Osteocyte (in vitro differentiated cells): ENCODE data around the gene IQSEC1. TPM values are rescaled to one million over a fixed set of nuclear protein-coding genes. Genes with fewer than 3 reads are reported as not detected.
"Not testable (repeated sequence)": the region's sequence is repeated elsewhere in the genome, so short reads cannot be mapped to it uniquely, and the experiment has no call there.

Experiments used
- DNase-seq: peaks from one replicate; pipeline ENCODE4 v3.0.0; 2021; ENCODE audit warnings: mixed read lengths; ENCODE audit not compliant: unreplicated experiment; ENCODE audit errors: extremely low spot score
- H3K27ac Mint-ChIP-seq: one replicate; pipeline ENCODE4 v1.8.0; 2021; ENCODE audit warnings: mild to moderate bottlenecking, mixed read lengths; ENCODE audit not compliant: unreplicated experiment
- H3K27me3 Mint-ChIP-seq: one replicate; pipeline ENCODE4 v1.8.0; 2021; ENCODE audit warnings: mixed read lengths; ENCODE audit not compliant: unreplicated experiment
- H3K36me3 Mint-ChIP-seq: one replicate; pipeline ENCODE4 v1.8.0; 2021; ENCODE audit warnings: mixed read lengths; ENCODE audit not compliant: unreplicated experiment
- H3K4me1 Mint-ChIP-seq: one replicate; pipeline ENCODE4 v1.8.0; 2021; ENCODE audit warnings: mixed read lengths; ENCODE audit not compliant: unreplicated experiment
- H3K4me3 Mint-ChIP-seq: one replicate; pipeline ENCODE4 v1.8.0; 2021; ENCODE audit warnings: mild to moderate bottlenecking, moderate library complexity, mixed read lengths; ENCODE audit not compliant: unreplicated experiment
- H3K9me3 Mint-ChIP-seq: one replicate; pipeline ENCODE4 v1.8.0; 2021; ENCODE audit warnings: mixed read lengths; ENCODE audit not compliant: unreplicated experiment
- total RNA-seq: library from RNA; stranded (reverse); gene quantifications from 2 replicates; pipeline ENCODE4 v1.2.1, GENCODE V29; 2021
- TF ChIP-seq, protein P1 (sequence below): fragments of 200-600 bp; sonication (generic); IDR thresholded peaks from 2 replicates; pipeline ENCODE4 v1.5.0; 2021; ENCODE audit warnings: antibody characterized with exemption, mild to moderate bottlenecking, moderate library complexity

Gene IQSEC1
- total RNA-seq, 1 donor from 2014 or later = 37.9 TPM

DNA sequence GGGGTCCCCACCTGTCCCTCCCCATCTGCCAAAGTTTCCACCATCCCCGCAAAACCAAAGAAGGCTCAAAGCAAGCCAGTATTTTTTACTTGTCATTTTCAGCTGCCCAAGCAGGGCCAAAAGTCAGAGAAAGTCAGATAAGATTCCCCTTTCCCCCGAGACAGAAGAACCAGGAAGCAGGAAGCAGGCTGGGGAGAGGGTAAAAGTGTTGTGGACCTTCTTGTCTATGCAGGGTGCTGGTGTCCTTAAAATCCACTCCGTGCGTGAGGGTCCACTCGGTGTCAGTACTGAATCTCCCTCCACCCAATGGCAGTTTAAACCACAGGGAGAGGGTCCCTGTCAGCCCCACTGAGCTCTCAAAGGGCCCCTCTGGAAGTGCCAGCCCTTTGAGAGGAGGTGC is 211.6 kb downstream of the IQSEC1 start:
- TF ChIP-seq, protein P1, sequence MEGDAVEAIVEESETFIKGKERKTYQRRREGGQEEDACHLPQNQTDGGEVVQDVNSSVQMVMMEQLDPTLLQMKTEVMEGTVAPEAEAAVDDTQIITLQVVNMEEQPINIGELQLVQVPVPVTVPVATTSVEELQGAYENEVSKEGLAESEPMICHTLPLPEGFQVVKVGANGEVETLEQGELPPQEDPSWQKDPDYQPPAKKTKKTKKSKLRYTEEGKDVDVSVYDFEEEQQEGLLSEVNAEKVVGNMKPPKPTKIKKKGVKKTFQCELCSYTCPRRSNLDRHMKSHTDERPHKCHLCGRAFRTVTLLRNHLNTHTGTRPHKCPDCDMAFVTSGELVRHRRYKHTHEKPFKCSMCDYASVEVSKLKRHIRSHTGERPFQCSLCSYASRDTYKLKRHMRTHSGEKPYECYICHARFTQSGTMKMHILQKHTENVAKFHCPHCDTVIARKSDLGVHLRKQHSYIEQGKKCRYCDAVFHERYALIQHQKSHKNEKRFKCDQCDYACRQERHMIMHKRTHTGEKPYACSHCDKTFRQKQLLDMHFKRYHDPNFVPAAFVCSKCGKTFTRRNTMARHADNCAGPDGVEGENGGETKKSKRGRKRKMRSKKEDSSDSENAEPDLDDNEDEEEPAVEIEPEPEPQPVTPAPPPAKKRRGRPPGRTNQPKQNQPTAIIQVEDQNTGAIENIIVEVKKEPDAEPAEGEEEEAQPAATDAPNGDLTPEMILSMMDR = no peak
- no peak overlapping the region for H3K27ac Mint-ChIP-seq
- no peaks in the 10 kb centered on the region for H3K4me1 Mint-ChIP-seq
- H3K4me3 Mint-ChIP-seq = no peak overlapping the region
- DNase-seq = no peak
- no peaks in the 10 kb centered on the region for H3K36me3 Mint-ChIP-seq
- peaks cover 17% of the 10 kb centered on the region for H3K27me3 Mint-ChIP-seq
- no peaks in the 10 kb centered on the region for H3K9me3 Mint-ChIP-seq

DNA sequence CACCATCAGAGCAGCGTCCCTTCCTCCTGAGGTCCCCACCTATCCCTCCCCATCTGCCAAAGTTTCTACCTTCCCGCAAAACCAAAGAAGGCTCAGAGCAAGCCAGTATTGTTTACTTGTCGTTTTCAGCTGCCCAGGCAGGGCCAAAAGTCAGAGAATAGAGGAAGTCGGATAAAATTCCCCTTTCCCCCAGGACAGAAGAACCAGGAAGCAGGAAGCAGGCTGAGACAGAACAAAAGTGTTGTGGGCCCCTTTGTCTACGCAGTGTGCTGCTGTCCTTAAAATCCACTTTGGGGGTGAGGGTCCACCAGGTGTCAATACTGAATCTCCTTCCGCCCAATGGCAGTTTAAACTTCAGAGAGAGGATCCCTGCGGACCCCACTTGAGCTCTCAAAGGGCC is 213.4 kb downstream of the IQSEC1 start:
- H3K27me3 Mint-ChIP-seq = peaks cover 24% of the 10 kb centered on the region
- no peaks in the 10 kb centered on the region for H3K4me1 Mint-ChIP-seq
- TF ChIP-seq, protein P1 = no peak
- H3K36me3 Mint-ChIP-seq = no peaks in the 10 kb centered on the region
- no peak for DNase-seq
- no peak overlapping the region for H3K27ac Mint-ChIP-seq
- no peak overlapping the region for H3K4me3 Mint-ChIP-seq
- no peaks in the 10 kb centered on the region for H3K9me3 Mint-ChIP-seq

DNA sequence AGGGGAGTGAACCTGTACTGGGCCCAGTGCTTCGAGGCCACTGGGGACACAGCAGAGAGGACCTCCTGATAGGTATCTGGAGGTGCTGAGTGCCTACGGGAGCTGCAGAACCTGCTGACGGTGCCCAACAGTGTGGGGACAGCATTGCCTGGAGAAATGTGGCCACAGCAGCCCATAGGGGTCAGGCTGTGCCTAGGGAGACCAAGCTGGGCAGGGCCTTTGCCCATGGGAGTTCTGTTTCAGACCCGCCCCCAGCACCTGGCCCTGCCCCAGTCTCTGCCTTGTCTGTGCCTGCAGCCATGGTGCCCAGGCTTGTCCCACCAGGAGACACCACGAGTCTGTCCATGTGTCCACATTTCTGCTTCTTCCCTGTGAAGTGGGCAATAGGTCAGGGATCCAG is 216.6 kb downstream of the IQSEC1 start:
- TF ChIP-seq, protein P1 = no peak
- H3K9me3 Mint-ChIP-seq = no peaks in the 10 kb centered on the region
- DNase-seq = no peak
- H3K27ac Mint-ChIP-seq = no peak overlapping the region
- H3K4me1 Mint-ChIP-seq = no peaks in the 10 kb centered on the region
- no peaks in the 10 kb centered on the region for H3K36me3 Mint-ChIP-seq
- H3K27me3 Mint-ChIP-seq = peaks cover 43% of the 10 kb centered on the region
- no peak overlapping the region for H3K4me3 Mint-ChIP-seq

DNA sequence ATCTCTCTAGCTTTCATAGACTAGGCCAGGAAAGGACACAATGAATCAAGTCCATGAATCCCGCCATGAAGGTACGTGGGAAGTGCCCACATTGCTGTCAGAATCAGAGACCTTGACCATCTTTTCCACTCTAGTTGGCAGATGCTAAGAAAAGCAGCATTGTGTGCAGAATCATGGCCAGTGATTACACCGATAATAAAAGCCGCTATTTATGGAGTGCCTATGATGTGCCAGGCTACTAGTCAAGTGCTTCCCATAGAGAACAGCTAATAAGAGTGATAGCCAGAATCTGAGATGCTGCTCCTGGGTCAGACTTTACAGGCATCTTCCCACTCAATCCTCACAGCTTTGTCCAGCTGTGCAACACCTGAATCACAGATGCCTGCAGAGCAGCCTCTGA is 218.7 kb downstream of the IQSEC1 start:
- Mint-ChIP-seq H3K27ac (no peak overlapping the region), H3K36me3 (no peaks in the 10 kb centered on the region), H3K27me3 (peaks cover 38% of the 10 kb centered on the region), H3K4me3 (no peak overlapping the region), H3K9me3 (no peaks in the 10 kb centered on the region), H3K4me1 (no peaks in the 10 kb centered on the region)
- no peak for DNase-seq
- TF ChIP-seq, protein P1 = no peak

DNA sequence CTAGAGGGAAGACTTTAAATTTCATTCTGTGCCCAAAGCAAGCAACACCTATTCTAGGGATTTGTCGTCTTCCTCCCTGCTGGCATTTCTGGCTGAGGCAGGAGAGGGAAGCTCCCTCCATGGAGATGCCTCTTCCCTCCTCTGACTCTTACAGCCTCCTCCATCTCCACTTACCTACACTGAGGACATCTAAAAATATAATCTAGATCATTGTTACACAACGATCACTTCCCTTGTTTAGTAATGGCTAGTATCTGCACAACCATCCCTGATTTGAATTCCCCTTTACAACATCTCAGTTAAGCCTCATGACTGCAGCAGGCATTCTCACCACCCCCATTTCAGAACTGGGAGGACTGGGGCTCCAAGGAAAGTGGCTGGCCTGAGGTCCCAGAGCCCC is 219.4 kb downstream of the IQSEC1 start:
- not testable (repeated sequence) for H3K27ac Mint-ChIP-seq

DNA sequence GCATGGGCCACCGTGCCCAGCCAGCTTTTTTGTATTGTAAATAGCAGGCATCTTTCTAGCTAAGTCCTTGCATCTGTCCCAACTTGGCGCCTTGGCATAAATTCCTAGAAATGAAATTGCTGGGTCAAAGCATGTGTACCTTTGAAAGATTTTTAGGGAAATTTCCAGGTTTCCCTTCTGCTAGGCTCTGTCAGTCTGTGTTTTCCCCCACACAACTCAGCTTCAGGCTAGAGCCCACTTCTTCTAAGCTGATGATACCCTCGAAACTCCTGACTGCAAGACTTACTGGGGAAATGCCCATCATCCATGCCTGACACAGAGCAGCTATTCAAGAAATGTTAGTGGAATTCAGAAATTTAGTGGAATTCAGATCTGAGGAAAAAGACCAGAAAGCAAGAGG is 221.0 kb downstream of the IQSEC1 start:
- DNase-seq = no peak
- no peaks in the 10 kb centered on the region for H3K9me3 Mint-ChIP-seq
- H3K27me3 Mint-ChIP-seq = peaks cover 33% of the 10 kb centered on the region
- H3K4me3 Mint-ChIP-seq = no peak overlapping the region
- TF ChIP-seq, protein P1 = no peak
- no peaks in the 10 kb centered on the region for H3K36me3 Mint-ChIP-seq
- H3K4me1 Mint-ChIP-seq = no peaks in the 10 kb centered on the region
- H3K27ac Mint-ChIP-seq = no peak overlapping the region

More for the DNA sequence above, 219.4 kb downstream of the IQSEC1 start:
- not testable (repeated sequence) for H3K36me3 Mint-ChIP-seq, H3K4me3 Mint-ChIP-seq, H3K4me1 Mint-ChIP-seq, H3K9me3 Mint-ChIP-seq, DNase-seq
- H3K27me3 Mint-ChIP-seq = peaks cover 38% of the 10 kb centered on the region
